Embryonic facial prominence (tissue), 1 donor: ENCODE data around the gene FAM171A2.

Source experiments
- DNase-seq: peaks from one replicate; pipeline ENCODE4 v3.0.0-alpha.2; 2016; ENCODE audit errors: extremely low spot score

The FAM171A2 gene

DNA sequence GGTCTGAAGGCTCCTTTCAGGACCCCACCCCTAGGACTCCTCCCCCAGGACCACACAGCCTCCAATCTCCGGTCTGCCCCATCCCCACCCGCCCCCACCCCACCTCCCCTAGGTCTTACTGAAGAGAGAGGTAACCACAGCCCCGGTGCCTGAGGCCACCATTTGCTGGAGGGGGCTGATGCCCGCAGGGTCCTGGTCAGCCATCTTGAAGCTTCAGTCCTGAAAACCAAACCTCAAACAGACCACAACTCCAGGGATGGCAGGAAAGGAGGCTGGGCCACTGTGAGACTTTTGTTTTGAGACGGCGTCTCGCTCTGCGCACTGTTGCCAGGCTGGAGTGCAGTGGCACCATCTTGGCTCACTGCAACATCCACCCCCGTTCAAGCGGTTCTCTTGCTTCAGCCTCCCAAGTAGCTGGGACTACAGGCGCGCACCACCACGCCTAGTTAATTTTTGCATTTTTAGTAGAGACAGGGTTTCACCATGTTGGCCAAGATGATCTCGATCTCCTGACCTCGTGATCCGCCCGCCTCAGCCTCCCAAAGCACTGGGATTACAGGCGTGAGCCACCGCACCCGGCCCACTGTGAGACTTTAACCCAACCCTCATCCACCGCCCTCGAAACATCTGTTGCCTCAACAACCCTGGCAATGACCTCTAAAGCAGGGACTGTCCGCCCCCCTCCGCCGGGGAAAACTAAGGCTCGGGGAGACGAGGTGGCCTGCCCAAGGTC, 40.1 kb downstream of the FAM171A2 start:
- DNase-seq, result no peak

DNA sequence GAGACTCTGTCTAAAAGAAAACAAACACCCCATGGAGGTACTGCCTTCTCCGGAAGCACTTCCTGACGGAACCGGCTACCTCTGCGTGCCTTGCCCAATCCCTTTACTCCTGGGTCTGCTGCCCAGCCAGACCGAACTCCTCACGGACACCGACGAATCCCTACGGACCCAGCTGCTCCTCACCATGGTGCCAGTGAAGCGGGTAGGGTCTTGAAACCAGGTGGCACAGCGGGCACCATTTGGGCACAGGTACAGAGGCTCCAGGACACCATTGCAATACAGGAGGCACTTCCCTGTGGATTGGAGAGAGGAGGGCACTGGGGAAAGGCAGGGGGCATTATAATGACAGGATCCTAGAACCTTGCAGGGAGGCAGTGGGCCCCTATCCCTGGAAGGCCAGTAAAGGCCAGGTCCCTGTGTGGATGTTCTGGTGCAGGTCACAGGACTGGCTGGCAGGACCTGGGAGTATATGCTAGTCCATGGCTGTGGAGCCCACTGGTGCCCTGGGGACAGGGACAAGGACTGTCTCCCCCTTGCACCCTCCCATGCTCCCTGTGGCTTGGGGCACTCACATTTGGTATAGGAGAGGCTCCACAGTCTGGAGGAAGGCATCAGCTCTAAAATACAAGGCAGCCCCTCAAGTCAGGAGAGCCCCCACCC, 41.3 kb downstream of the FAM171A2 start:
- no peak for DNase-seq

DNA sequence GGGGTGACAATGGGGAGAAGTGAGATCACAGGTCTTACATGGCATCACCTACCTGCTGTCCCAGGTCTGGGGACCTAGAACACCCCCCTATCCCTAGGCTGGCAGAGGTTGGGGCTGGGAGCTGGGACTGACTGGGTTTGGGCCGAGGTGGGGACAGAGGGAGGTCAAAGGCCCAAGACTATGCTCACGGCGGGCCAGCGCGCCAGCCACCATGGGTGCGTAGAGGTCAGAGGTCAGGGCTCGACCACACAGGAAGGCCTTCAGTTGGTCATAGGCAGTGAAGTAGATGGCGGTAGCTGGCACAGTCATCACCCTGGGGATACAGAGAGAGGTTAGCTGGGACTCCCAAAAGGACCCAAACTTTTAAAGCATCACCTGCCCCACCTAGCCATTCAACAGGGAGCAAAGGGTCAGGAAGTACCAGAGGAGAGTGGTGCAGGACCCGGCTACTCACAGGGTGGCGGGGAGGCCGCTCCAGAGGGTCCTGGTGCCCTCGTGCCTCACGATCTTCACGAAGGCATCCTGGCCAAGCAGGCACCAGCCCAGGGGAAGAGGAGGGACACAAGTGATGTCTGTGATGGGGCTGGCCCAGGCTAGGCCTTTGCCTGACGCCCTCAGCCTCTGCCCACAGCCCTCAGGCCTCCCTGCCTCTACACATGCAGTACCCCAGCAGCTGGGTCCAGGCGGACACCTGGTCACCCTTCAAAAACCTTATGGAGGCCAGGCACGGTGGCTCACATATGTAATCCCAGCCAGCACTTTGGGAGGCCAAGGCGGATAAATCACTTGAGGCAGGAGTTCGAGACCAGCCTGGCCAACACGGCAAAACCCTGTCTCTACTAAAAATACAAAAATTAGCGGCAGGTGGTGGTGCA, 42.2 kb downstream of the FAM171A2 start:
- no peak for DNase-seq

DNA sequence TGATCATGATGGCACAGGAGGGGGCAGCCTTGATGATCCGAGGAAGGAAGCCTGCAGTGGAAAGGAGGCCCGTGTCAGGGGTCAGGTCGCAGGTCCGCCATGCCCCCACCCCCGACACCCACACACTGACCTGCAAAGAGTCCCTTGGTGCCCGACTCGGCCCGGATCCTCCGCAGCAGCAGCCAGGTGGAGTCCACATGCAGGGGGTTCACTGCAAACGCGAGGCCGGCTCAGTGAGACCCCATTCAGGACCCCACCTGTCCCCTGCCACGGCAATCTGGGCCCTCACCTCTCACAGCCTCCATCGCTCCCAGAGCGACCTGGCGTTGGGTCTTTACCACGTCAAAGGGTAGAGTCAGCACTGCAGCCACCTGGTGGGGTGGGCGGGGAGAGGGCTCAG, 43.6 kb downstream of the FAM171A2 start:
- no peak for DNase-seq

DNA sequence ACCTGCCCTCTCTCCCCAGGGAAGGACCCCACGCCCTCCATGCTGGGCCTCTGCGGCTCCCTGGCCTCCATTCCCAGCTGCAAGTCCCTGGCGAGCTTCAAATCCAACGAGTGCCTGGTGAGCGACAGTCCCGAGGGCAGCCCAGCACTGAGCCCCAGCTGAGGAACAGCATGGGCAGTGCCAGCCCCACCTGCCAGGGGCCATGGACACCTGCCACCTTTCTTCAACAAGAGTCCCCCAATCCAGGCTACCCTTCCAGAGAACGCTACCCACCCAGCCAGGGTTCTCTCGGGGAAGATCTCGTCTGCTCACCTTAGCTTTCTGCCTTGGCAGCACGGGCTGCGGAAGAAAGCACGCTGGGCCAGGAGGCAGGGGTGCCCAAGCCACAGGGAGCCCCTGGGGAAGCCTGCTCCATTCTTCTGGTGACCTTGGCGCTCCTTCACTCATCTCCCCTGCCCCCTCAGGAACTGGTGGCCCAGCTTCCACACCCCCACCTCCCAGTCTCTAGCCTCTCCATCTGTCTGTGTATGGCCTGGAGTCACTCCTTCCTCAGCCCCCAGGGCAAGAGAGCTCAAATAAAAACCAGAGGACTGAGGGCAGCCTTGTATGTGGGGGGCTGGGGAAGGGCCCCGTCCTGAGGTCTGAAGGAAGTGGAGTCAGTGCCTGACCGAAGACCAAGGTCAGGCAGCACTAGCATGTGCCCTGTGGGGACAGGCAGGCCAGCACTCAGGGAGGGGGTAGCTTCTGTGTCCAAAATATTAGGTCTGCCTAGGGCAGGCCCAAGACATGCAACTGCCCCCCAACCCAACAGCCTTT, 45.4 kb downstream of the FAM171A2 start:
- DNase-seq, result no peak

DNA sequence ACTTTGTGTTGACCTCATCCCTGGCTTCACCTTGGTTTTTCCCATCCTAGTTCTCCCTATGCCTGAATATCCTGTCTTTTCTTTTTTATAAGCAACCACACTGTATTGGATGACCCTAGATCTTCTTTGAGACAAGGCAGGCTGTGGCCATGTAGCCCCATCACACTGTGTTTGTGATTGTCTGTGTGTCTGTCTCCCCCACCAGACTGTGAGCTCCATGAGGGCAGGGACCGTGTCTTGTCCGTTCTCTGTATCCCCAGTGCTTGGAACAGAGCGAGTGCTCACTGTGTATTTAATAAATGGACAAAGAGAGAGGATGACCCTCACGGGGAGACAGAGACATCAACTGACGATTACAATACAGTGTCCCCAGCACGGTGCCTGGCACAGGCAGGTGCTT, 46.1 kb downstream of the FAM171A2 start:
- DNase-seq, result no peak

DNA sequence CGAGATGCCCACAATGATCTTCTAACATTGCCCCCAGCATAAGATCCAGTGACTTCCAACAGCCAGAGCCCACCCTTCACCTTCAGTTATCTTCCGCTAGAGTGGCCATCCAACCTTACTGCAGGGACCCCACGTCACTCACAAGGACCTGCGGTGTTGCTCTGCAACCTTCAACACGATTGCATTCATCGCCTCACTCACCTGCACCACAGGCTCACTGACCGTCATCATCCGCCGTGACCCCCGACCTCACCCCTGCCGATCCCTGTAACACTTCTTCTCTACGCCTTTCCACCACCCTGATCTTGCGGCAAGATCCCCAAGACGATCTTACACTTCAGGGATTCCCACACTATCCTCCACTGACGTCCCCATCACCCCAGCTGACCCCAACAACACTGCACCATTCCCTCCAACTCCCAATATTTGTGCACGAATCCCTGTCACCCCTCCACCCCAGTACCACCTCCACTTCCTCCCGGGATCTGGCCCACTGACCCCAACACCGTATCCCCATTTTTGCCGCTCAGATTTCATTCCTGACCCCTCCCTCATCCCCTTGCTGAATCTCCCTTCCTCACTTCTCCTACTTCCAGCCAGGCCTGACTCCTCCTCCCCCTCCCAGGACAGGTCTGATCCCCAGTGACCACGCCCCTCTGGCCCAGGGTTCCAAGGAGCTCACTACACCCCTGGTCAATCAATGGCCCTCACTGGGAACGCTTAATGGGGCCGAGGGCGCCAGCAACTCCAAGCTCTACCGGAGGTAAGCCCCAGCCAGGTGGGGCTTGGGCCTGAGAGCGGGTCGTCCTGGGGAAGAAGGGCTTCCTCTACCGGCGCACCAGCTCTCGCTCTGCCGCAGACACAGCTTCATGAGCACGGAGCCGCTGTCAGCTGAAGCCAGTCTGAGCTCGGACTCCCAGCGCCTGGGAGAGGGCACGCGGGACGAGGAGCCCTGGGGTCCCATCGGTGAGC, 47.6 kb downstream of the FAM171A2 start:
- no peak for DNase-seq

DNA sequence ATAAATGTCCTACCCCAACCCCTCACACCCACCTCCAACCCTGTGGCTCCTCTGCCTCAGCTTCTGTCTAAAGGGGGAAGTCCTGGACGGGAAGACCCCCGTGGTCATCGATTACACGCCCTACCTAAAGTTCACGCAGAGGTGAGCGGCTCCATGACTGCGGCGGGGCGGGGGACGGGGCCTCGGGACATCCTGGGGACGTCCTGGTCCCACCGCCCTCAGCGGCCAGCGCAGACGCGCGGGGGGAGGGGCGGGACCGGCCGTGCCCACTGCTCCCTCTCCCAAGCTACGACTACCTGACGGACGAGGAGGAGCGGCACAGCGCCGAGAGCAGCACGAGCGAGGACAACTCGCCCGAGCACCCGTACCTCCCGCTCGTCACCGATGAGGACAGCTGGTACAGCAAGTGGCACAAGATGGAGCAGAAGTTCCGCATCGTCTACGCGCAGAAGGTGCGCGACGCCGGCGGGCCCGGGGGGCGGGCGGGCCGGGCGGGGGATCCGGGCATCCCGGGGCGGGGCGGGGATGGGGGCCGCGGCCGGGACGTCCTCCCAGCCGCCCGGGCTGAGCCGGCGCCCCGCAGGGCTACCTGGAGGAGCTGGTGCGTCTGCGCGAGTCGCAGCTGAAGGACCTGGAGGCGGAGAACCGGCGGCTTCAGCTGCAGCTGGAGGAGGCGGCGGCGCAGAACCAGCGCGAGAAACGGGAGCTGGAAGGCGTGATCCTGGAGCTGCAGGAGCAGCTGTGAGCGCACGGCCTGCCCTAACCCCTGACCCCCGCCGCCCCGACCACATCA, 48.6 kb downstream of the FAM171A2 start:
- no peak for DNase-seq

DNA sequence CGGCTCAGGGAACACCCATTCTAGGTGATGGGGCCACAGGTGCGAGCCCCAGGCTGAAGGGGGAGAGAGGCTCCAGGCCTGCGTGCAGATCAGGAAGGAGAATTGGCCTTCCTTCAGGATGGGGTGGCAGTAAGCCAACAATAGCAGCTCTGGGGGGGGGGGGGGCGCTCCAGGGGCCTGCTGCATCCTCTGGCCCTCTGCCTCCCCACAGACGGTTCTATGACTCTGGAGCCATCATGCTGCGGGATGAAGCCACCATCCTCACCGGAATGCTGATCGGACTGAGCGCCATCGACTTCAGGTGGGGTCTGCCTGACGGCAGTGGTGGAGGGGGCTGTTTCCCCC, 49.2 kb downstream of the FAM171A2 start:
- DNase-seq, result no peak

DNA sequence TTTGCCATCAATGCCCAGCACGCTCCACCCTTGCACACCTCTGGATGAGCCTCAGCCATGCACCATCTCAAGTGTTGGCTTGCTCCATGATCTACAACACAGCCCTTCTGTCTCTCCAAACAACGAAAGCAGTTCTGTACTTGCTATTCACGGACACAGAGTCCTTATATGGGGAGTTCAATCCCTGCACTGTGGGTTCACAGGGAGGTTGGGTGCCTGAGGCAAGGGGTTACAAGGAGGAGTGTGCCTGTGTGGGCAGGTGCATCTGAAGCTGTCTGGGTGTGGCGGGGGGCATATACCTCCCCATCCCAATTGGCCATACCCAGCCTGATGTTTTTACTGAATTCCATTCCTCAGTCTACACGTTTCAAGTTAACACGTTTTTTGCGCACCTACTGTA, 49.6 kb downstream of the FAM171A2 start:
- no peak for DNase-seq

DNA sequence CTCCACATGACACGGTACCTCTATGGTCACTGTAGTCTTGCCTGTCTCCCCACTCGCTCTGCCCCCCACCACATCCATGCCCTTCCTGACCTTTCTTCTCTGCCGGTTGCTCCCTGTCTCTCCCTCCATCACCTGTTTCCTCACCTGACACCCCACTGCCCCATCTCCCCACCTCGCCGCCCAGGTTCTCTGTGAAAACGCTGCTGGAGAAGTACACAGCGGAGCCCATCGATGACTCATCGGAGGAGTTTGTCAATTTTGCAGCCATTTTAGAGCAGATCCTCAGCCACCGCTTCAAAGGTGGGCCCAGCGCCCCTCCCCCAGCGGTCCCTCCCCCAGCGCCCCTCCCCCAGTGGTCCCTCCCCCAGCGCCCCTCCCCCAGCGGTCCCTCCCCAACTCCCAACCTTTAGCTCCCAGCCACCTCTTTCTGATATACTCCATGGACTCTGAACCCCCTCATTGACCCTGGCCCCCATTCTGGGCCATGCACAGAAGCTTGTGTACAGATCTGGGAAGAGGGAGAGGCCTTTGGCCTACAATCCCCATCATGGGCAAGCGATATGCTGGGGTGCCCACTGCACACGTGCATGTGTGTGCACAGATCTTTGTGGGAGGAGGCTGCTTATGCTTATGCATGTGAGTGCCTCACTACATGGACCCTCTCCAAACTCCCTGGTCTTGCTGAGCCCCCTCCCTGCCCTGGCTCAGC, 51.1 kb downstream of the FAM171A2 start:
- no peak for DNase-seq

DNA sequence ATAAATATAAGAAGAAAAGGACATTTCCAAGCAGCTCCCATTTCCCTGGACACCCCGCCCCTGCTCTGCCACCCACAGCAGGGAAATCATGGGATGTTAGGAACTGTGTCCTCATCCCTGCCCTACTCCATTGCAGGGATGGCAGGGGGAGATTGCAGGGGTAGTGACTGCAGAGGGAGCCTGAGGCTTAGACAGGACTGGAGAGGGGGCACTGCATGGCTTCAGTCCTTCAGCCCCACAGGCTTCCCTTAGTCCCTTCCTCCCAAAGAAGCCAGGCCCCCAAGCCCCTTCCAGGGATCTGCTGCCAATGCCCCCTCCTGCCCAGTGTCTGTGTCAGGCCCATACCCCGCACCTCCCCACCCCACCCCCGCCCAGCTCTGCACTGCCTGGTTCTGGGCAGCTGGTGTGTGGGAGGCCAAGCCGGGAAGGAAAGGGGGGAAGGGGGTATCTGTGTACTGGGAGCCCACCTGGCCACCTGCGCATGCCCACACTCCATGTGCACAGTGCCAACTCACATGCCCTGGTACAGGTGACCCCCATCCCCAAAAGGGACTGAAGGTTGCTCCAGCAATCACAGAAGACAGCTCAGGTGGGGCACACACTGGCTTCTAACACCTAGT, 52.0 kb downstream of the FAM171A2 start:
- no peak for DNase-seq

DNA sequence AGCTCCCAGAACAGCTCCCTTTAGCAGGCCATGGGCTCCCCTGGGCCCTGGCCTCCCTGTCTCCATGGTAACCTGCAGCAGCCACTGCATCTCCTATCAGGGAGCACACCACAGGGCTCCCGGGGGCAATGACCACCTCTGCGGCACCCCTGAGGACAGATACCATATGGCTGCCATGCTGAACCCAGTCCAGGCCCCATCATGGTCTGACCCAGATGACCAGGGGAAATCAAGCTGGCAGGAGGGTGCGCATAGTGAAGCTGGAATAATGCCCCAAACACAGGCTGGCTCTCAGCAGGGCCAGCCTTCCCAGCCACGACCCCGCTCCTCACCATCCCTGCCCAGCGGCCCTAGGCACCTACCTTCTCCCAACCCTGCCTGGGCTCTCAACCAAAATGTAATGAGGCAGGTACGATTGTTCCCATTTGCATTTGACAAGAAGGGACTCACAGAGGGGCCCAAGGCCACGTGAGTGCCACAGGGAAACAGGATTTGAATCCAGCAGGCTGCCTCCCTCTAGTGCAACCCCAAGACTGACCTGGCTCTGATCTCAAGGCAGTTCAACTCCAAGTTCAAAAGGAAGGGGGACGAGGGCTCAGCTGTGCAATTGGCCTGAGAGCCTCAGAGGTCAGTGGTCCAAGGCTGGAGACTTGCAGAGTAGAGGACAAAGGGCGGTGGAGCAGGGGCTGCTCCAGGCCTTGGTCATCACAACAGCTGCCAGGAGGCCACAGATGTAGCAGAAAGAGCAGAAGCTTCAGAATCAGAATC, 52.9 kb downstream of the FAM171A2 start:
- no peak for DNase-seq

DNA sequence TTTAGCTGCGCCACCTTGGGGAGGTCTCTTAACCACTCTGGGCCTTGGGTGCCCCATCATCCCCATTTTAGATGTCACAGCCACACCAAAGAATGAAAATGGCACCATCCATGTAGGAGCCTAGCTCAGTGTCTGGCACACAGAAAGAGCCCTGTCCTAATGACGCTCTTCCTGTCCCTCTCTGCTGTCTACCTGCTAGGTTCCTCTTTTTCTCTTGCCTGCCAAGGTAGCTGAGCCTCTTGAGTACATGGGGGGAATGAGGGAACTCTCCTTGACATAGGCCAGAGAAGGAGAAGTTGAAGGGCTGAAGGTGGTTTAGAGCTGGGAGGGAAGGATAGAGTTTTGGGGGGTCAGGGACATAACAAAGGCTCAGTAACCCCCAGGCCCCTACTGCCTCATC, 53.5 kb downstream of the FAM171A2 start:
- no peak for DNase-seq

DNA sequence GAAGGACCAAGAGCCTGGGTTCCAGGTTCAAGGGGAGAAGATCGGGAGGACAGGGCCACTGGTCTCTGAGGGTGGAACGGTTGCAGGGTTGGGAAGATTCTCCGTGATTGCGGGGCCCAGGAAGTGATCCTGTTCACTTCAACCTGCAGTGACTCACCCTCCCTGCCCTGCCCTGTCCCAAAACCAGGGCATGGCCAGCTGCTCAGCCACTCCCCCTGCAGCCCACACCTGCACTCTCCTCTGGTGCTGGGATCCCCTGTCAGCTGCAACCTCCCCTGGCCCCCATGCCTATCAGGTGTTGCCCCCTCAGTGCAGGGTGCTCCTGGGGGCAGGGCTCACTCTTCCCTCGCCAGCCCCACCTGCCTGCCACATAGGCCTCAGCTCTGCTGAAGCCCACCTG, 54.2 kb downstream of the FAM171A2 start:
- no peak for DNase-seq

DNA sequence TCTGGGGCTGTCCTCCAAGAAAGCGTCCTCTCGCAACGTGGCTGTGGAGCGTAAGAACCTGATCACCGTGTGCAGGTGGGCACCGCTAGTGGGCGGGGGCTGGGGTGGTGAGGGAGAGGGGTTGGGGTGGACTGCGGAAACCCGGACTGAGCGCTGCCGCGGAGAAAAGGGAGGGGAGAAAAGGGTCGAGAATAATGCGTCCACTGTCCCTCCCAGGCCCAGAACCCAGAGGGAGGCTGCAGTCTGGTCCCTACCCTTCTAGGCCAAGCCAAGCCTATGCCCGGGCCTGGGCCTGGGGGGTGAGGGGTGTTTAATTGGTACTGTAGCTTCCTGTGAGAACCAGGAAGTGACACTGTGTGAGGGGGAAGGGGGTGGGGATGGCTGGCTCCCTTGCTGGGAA, 54.8 kb downstream of the FAM171A2 start:
- DNase-seq, result no peak

DNA sequence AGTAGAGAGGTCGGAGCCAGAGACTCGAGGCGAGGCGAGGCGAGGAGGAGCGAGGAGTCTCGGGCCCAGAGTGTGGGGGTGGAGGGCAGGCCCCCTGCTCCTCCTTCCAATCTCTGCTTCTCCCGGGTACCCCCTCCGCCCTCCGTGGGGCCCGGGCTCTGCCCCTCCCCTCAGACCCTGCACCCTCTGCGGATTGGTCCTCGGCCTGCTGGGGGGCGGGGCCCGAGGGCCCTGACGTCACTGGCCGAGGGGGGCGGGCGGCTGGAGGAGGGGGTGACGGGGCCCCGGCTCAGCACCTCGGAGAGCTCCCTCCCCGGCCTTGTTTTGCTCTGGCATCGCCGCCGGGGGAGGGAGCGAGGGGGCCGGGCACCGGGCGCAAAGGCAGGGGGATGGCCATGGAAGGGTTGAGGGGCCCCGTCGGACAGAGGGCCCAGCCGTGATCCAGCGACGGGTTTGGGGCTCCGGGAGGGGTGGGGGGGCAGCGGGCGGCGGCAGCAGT, 55.3 kb downstream of the FAM171A2 start, which contains the start of gene RUNDC3A:
Gene RUNDC3A, plus strand, starts transcription at position 282 of the 499 bp plus-strand sequence. CDS start 232 bp downstream, outside the sequence.
- peak; percentile 80 for DNase-seq
